Erythroblast (primary cell): ENCODE data around the gene PRPH2.

ENCODE experiments used
- DNase-seq, 2 experiments: peaks; one replicate each; lab custom pipeline; 2025; lab: John Stamatoyannopoulos, UW
- GATA1 ChIP-seq: IDR thresholded peaks from 2 replicates; pipeline ENCODE4 v1.6.1; 2011; ENCODE audit warnings: low read depth, mild to moderate bottlenecking, control low read depth, low read length, moderate library complexity
- POLR2A ChIP-seq: IDR thresholded peaks from 2 replicates; pipeline ENCODE4 v1.6.1; 2011; ENCODE audit warnings: mild to moderate bottlenecking, low read length

Gene PRPH2, protein sequence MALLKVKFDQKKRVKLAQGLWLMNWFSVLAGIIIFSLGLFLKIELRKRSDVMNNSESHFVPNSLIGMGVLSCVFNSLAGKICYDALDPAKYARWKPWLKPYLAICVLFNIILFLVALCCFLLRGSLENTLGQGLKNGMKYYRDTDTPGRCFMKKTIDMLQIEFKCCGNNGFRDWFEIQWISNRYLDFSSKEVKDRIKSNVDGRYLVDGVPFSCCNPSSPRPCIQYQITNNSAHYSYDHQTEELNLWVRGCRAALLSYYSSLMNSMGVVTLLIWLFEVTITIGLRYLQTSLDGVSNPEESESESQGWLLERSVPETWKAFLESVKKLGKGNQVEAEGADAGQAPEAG

DNA sequence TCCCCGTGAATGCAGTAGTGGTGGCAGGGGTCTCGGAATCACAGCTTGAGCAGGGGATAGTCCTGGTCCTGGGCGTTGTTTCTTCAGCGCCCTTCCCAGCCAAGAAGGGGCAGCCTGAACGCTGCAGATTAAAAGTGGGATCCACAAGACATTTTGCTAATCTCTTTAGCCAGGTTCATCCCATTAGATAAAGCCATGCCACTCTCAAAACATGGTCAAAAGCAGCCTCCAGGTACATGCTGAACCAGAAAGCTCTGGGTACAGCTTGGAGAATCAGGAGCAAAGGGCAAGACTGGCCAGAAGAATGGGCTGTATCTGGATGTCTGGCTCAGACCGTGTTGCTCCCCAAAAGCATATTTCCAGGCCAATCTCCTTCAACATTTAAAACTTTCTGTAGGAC lies at the start of gene PRPH2:
TSS of gene PRPH2 (minus strand) at position 101 of the 400 bp plus-strand sequence. CDS start 263 bp downstream, outside the sequence.
- no peak for DNase-seq
- TF ChIP-seq GATA1 (no peak), POLR2A (no peak)

DNA sequence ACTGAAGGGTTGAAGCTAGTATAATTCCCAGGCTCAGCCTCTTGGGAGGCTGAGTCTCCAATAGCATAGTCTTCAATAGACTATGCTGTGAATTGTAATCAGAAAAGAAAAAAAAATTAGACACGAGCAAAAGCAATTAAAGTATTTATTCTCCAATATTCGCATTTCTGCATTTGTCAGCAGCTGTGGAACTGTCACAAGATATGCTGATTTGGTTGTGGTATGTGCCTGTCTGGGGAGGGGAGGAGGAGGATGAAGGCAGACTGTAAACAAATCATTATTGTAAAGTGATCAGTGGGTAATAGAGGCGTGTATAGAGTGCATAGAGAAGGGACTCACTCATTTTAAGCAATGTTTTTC lies 49.3 kb upstream of the PRPH2 start:
- no peak for DNase-seq
- TF ChIP-seq POLR2A: no peak
- TF ChIP-seq GATA1: no peak

GRCh38 chr6:42769836-42770235 lies 47.4 kb upstream of the PRPH2 start:
- no peak for DNase-seq
- TF ChIP-seq POLR2A: no peak
- TF ChIP-seq GATA1: no peak

DNA sequence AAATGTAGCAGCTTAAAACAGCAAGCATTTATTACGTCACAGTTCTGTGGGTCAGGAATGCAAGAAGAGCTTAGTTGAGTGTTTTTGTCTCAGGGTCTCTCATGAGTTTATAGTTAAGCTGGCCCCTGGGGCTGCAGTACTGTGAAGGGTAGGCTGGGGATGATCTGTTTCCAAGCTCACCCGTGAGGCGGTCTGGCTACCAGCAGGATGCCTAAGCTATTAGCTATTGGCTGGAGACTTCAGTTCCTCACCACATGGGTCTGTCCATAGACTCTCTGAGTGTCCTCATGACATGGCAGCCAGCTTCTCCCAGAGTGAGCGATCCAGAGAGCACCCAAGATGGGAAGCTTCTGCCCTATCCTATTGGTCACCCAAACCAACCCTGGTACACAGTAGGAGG lies 46.7 kb upstream of the PRPH2 start:
- no peak for TF ChIP-seq POLR2A
- TF ChIP-seq GATA1: no peak
- no peak for DNase-seq

- no peak for TF ChIP-seq POLR2A
- TF ChIP-seq GATA1: no peak
- no peak for DNase-seq
These were observed 43.8 kb upstream of the PRPH2 start for GRCh38 chr6:42766163-42766670.

- no peak for DNase-seq
- no peak for TF ChIP-seq GATA1
- TF ChIP-seq POLR2A: no peak
These were observed 42.7 kb upstream of the PRPH2 start for GRCh38 chr6:42764911-42765648.

DNA sequence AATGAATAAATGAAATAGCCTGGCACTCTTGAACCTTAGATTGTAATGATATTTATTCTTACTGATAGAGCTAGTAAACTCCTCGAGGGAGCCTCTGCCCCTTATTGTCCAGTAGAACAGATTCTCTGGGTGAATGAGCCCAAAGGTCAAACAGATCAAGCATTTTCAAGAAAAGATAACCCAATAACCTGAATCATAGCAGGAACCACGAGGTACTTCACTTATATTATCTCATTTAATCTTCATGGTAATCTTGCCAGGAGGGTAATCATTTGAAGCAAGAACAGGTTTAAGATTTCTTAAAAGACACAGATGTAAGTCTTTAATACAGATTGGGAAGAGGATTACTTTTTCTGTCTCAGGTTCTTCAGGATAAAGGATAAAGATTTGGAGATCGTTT lies 40.6 kb upstream of the PRPH2 start:
- TF ChIP-seq POLR2A (no peak), GATA1 (no peak)
- no peak for DNase-seq

DNA sequence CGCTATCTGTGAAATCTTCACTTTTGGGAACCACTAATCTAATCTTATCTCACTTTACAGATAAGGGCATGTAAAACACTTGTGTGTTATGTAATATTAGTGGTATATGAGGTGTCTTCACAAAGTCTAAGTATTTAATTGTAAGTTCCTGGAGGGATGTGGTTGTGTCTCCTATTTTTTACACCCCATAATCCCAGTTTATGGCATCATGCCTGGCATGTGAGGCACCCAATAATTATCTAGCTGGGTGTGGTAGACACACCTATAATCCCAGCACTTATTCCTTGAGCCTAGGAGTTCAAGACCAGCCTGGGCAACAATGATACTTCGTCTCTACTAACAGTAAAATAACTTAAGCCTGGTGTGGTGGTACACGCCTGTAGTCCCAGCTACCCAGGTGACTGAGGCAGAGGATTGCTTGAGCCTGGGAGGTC lies 40.0 kb upstream of the PRPH2 start:
- TF ChIP-seq GATA1: no peak
- no peak for TF ChIP-seq POLR2A
- DNase-seq: no peak

DNA sequence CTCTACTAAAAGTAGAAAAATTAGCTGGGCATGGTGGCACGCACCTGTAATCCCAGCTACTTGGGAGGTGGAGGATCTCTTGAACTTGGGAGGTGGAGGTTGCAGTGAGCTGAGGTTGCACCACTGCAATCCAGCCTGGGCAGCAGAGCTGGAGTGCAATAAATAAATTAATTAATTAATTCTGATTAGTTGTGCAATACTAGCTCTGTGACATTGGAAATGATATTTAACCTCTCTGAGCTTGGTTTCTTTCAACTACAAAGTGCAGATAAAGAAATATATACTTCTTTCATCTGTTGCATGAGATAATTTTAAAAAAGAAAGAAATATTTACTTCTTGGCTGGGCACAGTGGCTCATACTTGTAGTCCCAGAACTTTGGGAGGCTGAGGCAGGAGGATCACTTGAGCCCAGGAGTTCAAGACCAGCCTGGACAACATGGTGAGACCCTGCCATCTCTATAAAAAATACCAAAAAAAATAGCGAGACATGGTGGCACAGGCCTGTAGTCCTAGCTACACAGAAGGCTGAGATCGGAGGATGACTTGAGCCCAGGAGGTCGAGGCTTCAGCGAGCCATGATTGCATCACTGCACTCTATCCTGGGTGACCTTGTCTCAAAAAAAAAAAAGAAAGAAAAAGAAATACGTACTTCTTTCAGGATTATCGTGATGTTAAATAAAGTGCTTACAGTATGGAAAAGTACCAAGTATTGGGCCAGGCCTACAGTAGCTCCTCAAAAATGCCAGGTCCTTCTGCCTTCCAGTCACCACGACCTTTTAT lies 39.1 kb upstream of the PRPH2 start:
- no peak for TF ChIP-seq POLR2A
- no peak for TF ChIP-seq GATA1
- no peak for DNase-seq

GRCh38 chr6:42758756-42759430 lies 36.5 kb upstream of the PRPH2 start:
- TF ChIP-seq POLR2A: no peak
- no peak for TF ChIP-seq GATA1
- DNase-seq: no peak

DNA sequence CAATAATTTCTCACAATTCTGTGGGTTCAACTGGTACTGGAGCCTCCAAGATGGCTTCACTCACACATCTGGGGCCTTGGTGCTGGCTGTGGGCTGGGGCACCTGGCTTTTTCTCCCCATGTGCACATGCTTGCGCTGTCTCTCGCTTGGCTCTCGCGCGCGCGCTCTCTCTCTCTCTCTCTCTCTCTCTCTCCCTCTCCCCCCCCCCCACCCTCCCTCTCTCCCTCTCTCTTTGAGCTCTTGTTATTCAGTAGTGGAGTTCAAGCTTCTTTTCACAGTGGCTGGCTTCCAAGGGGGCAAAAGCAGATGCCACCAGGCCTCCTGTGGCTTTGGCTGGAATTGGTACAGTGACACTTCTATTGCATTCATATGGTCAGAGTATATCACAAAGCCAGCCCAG lies 34.3 kb upstream of the PRPH2 start:
- no peak for TF ChIP-seq GATA1
- no peak for TF ChIP-seq POLR2A
- DNase-seq: no peak

DNA sequence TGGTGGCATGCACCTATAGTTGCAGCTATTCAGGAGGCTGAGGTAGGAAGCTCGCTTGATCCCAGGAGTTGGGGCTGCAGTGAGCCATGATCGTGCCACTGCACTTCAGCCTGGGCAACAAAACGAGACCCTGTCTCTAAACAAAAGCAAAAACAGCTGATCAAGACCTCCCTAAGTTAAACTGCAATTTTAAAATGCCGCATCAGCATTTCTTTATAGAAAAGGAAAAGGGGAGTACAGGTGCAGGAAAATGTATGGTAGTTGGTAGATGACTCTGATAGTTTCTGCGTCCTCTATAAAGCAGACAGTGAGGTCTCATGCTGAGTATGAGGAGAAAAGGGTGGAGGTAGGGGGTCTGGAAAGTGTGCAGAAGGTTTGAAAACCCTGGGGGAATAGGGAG lies 32.4 kb upstream of the PRPH2 start:
- no peak for DNase-seq
- no peak for TF ChIP-seq GATA1
- no peak for TF ChIP-seq POLR2A

DNA sequence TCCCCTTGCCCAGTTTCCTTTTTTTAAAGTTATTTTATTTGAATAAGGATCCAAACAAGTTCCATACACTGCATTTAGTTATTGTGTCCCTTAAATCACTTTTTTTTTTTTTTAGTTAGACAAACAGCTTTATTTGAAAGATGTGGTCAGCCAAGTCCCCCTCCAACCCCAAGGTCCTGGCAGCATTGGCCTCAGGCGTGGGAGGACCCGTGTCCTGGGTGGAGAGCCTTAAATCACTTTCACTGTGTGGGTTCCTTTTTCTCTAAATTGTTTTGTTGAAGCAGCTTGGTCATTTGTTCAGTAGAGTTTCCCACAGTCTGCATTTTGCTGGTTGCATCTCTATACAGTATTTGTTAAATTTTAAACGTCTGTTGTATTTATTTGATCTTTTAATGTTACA lies 28.7 kb upstream of the PRPH2 start:
- no peak for DNase-seq
- TF ChIP-seq GATA1 (no peak), POLR2A (no peak)
